Neural cell (in vitro differentiated cells): ENCODE results near the gene NACA2. TPM values are rescaled to one million over a fixed set of nuclear protein-coding genes. Genes with fewer than 3 reads are reported as not detected.

ENCODE experiments used
- H2AFZ ChIP-seq: fragments of 200-600, 300-800 bp; sonication (generic), shearing (Covaris generic); 2 replicates; pipeline ENCODE4 v1.6.0; 2014; ENCODE audit warnings: low read depth, mild to moderate bottlenecking, antibody characterized with exemption, low read length, moderate library complexity
- H3F3A ChIP-seq: fragments of 200-600 bp; shearing (Covaris generic); 2 replicates; pipeline ENCODE4 v1.6.1; 2016; ENCODE audit warnings: mild to moderate bottlenecking, moderate library complexity, mixed read lengths, antibody characterized with exemption, low read length; ENCODE audit not compliant: insufficient read depth, poor library complexity, severe bottlenecking
- H3K27ac ChIP-seq: fragments of 200-600, 300-800 bp; sonication (generic), shearing (Covaris generic); 2 replicates; pipeline ENCODE4 v1.5.1; 2014; ENCODE audit warnings: mild to moderate bottlenecking, low read length, moderate library complexity
- H3K27me3 ChIP-seq: fragments of 300-800, 200-600 bp; sonication (generic), shearing (Covaris generic); 2 replicates; pipeline ENCODE4 v1.6.0; 2014; ENCODE audit warnings: mild to moderate bottlenecking, low read depth, low read length, moderate library complexity; ENCODE audit not compliant: insufficient read depth
- H3K36me3 ChIP-seq: fragments of 300-800, 200-600 bp; sonication (generic), shearing (Covaris generic); 2 replicates; pipeline ENCODE4 v1.5.1; 2014; ENCODE audit warnings: mild to moderate bottlenecking, antibody characterized with exemption, low read length, moderate library complexity; ENCODE audit not compliant: insufficient read depth
- H3K4me2 ChIP-seq: fragments of 300-800, 200-600 bp; sonication (generic), shearing (Covaris generic); 2 replicates; pipeline ENCODE4 v1.6.0; 2014; ENCODE audit warnings: mild to moderate bottlenecking, low read length
- H3K4me3 ChIP-seq: fragments of 300-800, 200-600 bp; sonication (generic), shearing (Covaris generic); 2 replicates; pipeline ENCODE4 v1.5.1; 2014; ENCODE audit warnings: mild to moderate bottlenecking, low read length, moderate library complexity
- H3K79me2 ChIP-seq: fragments of 200-600 bp; shearing (Covaris generic); replicated peaks from 2 replicates; pipeline ENCODE4 v1.6.0; 2014; ENCODE audit warnings: mild to moderate bottlenecking, low read length, moderate library complexity; ENCODE audit not compliant: insufficient read depth
- H3K9ac ChIP-seq: fragments of 300-800, 200-600 bp; sonication (generic), shearing (Covaris generic); 2 replicates; pipeline ENCODE4 v1.6.1; 2016; ENCODE audit warnings: mild to moderate bottlenecking, low read length, mixed read lengths
- H3K9me2 ChIP-seq: fragments of 200-600 bp; shearing (Covaris generic); 2 replicates; pipeline ENCODE4 v1.6.1; 2016; ENCODE audit warnings: mild to moderate bottlenecking, low read length, mixed read lengths; ENCODE audit not compliant: insufficient read depth
- H3K9me3 ChIP-seq: fragments of 200-600, 300-800 bp; sonication (generic), shearing (Covaris generic); 2 replicates; pipeline ENCODE4 v1.6.1; 2016; ENCODE audit warnings: mild to moderate bottlenecking, mixed run types, low read length, moderate library complexity, mixed read lengths
- H4K20me1 ChIP-seq: fragments of 200-600 bp; shearing (Covaris generic); 2 replicates; pipeline ENCODE4 v1.6.1; 2016; ENCODE audit warnings: mild to moderate bottlenecking, mixed run types; ENCODE audit not compliant: insufficient read depth
- EP300 ChIP-seq: fragments of 450-650 bp; conservative IDR thresholded peaks from 2 replicates; pipeline ENCODE4 v1.6.1; 2014; ENCODE audit warnings: antibody characterized with exemption, mild to moderate bottlenecking, moderate library complexity; ENCODE audit not compliant: poor library complexity, severe bottlenecking
- EZH2 ChIP-seq: fragments of 200-600, 300-800 bp; shearing (Covaris generic), sonication (generic); IDR thresholded peaks from 2 replicates; pipeline ENCODE4 v1.6.1; 2014; ENCODE audit warnings: antibody characterized with exemption, low read length, borderline replicate concordance, mild to moderate bottlenecking; ENCODE audit not compliant: insufficient read depth, poor library complexity, severe bottlenecking
- MXI1 ChIP-seq: fragments of 450-650 bp; conservative IDR thresholded peaks from 2 replicates; pipeline ENCODE4 v1.6.1; 2014; ENCODE audit warnings: antibody characterized with exemption, mild to moderate bottlenecking; ENCODE audit not compliant: poor library complexity, severe bottlenecking
- POLR2AphosphoS5 ChIP-seq: IDR thresholded peaks from 2 replicates; pipeline ENCODE4 v1.6.1; 2012
- RAD21 ChIP-seq: fragments of 450-650 bp; conservative IDR thresholded peaks from 2 replicates; pipeline ENCODE4 v1.6.1; 2014; ENCODE audit warnings: antibody characterized with exemption, mild to moderate bottlenecking, moderate library complexity
- REST ChIP-seq: IDR thresholded peaks from 2 replicates; pipeline ENCODE4 v1.6.1; 2012; ENCODE audit warnings: borderline replicate concordance
- SMC3 ChIP-seq: fragments of 450-650 bp; conservative IDR thresholded peaks from 2 replicates; pipeline ENCODE4 v1.6.1; 2014; ENCODE audit warnings: antibody characterized with exemption, mild to moderate bottlenecking, moderate library complexity; ENCODE audit not compliant: poor library complexity
- TAF1 ChIP-seq: IDR thresholded peaks from 2 replicates; pipeline ENCODE4 v1.6.1; 2012; ENCODE audit warnings: low read depth
- polyA plus RNA-seq: library from polyadenylated mRNA; depleted of rRNA; stranded (reverse); fragments of >200 nt; gene quantifications from 2 replicates; pipeline ENCODE4 v1.2.3, GENCODE V29; 2014
- TF ChIP-seq, protein P1 (sequence below): fragments of 450-650 bp; IDR thresholded peaks from 2 replicates; pipeline ENCODE4 v1.5.1; 2014; ENCODE audit warnings: antibody characterized with exemption, mild to moderate bottlenecking, moderate library complexity; ENCODE audit not compliant: poor library complexity, severe bottlenecking

NACA2 gene
- polyA plus RNA-seq, 1 donor from 2014 or later = not detected

DNA sequence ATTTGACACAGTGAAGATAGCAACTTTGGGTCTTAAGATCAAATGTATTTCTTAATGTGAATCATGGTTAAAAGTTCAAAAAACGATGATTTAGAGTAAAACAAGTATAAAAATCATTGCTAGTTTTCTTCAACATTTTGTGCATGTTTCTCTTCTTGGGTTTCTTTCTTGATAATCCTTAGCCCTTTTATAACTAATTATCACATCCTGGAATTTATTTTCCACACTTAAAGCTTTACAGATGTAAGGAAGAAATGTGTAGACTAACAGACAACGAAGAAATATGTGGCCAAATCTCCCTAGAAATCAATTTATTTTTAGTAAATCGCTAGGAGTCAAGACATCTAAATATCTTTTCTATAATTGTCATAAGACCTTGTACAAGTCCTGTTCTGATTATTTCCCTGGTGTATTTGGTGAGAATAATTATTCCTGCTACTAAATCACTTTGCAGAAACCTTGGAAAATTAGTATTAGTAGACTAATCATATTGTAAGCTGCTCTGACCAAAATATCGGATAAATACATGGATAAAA lies 4.9 kb downstream of the NACA2 start:
- no peaks in the 10 kb centered on the region for H3K9me2 ChIP-seq
- no peaks in the 10 kb centered on the region for H3K36me3 ChIP-seq
- no peaks in the 10 kb centered on the region for H3K9me3 ChIP-seq
- H3K9ac ChIP-seq = no peak overlapping the region
- no peak overlapping the region for H3K4me3 ChIP-seq
- no peak overlapping the region for H2AFZ ChIP-seq
- no peaks in the 10 kb centered on the region for H4K20me1 ChIP-seq
- no peak overlapping the region for H3K27ac ChIP-seq
- H3K27me3 ChIP-seq = no peaks in the 10 kb centered on the region
- H3F3A ChIP-seq = no peaks in the 10 kb centered on the region
- no peak overlapping the region for H3K4me2 ChIP-seq
- no peak for TF ChIP-seq SMC3
- TF ChIP-seq RAD21 = no peak
- no peak for TF ChIP-seq EP300
- TF ChIP-seq, protein P1, sequence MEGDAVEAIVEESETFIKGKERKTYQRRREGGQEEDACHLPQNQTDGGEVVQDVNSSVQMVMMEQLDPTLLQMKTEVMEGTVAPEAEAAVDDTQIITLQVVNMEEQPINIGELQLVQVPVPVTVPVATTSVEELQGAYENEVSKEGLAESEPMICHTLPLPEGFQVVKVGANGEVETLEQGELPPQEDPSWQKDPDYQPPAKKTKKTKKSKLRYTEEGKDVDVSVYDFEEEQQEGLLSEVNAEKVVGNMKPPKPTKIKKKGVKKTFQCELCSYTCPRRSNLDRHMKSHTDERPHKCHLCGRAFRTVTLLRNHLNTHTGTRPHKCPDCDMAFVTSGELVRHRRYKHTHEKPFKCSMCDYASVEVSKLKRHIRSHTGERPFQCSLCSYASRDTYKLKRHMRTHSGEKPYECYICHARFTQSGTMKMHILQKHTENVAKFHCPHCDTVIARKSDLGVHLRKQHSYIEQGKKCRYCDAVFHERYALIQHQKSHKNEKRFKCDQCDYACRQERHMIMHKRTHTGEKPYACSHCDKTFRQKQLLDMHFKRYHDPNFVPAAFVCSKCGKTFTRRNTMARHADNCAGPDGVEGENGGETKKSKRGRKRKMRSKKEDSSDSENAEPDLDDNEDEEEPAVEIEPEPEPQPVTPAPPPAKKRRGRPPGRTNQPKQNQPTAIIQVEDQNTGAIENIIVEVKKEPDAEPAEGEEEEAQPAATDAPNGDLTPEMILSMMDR = no peak
- TF ChIP-seq POLR2AphosphoS5 = no peak
- no peak for TF ChIP-seq REST
- TF ChIP-seq TAF1 = no peak
- no peak for TF ChIP-seq EZH2
- TF ChIP-seq MXI1 = no peak
- H3K79me2 ChIP-seq = no peaks in the 10 kb centered on the region

- TF ChIP-seq EP300 (no peak), RAD21 (no peak)
- no peaks in the 10 kb centered on the region for H3K27me3 ChIP-seq
- H3K4me3 ChIP-seq = no peak overlapping the region
- no peaks in the 10 kb centered on the region for H3K36me3 ChIP-seq
- no peaks in the 10 kb centered on the region for H3K9me2 ChIP-seq
- H3F3A ChIP-seq = no peaks in the 10 kb centered on the region
- H3K9me3 ChIP-seq = no peaks in the 10 kb centered on the region
- no peak overlapping the region for H3K4me2 ChIP-seq
- no peak overlapping the region for H3K9ac ChIP-seq
- H2AFZ ChIP-seq = no peak overlapping the region
- no peak overlapping the region for H3K27ac ChIP-seq
- no peaks in the 10 kb centered on the region for H3K79me2 ChIP-seq
- H4K20me1 ChIP-seq = no peaks in the 10 kb centered on the region
Measured at GRCh38 chr17:61584866-61585265, 6.2 kb downstream of the NACA2 start.

GRCh38 chr17:61584266-61584665 lies 6.8 kb downstream of the NACA2 start:
- H3K4me3 ChIP-seq = no peak overlapping the region
- TF ChIP-seq POLR2AphosphoS5 (no peak), MXI1 (no peak), REST (no peak), EP300 (no peak), EZH2 (no peak), SMC3 (no peak), RAD21 (no peak), TAF1 (no peak)
- TF ChIP-seq, protein P1 = no peak
- H3K79me2 ChIP-seq = no peaks in the 10 kb centered on the region
- no peaks in the 10 kb centered on the region for H3K27me3 ChIP-seq
- no peaks in the 10 kb centered on the region for H3F3A ChIP-seq
- H2AFZ ChIP-seq = no peak overlapping the region
- no peak overlapping the region for H3K27ac ChIP-seq
- H3K9me3 ChIP-seq = no peaks in the 10 kb centered on the region
- no peak overlapping the region for H3K9ac ChIP-seq
- no peaks in the 10 kb centered on the region for H3K36me3 ChIP-seq
- H3K9me2 ChIP-seq = no peaks in the 10 kb centered on the region
- no peaks in the 10 kb centered on the region for H4K20me1 ChIP-seq
- H3K4me2 ChIP-seq = no peak overlapping the region
